Activated CD8-positive, alpha-beta memory T cell treated with anti-CD3 and anti-CD28 coated beads for 36 hours (primary cell): ENCODE data around the gene CEACAM5. TPM values are rescaled to one million over a fixed set of nuclear protein-coding genes. Genes with fewer than 3 reads are reported as not detected.

Source experiments
- CTCF ChIA-PET: fragments of 350-600 bp; sonication (Branson Sonifier 250); formaldehyde crosslinking; loops from one replicate; lab custom pipeline; 2021; ENCODE audit warnings: antibody characterized with exemption; lab: Charles Lee
- POLR2A ChIA-PET: fragments of 350-600 bp; sonication (Branson Sonifier 250); formaldehyde crosslinking; loops from one replicate; lab custom pipeline; 2021; ENCODE audit warnings: antibody characterized with exemption; lab: Charles Lee
- total RNA-seq, 2 experiments: library from RNA; stranded (reverse); gene quantifications; one replicate each; pipeline ENCODE4 v1.2.3, GENCODE V29; 2021

CEACAM5 gene
- not detected for total RNA-seq

DNA sequence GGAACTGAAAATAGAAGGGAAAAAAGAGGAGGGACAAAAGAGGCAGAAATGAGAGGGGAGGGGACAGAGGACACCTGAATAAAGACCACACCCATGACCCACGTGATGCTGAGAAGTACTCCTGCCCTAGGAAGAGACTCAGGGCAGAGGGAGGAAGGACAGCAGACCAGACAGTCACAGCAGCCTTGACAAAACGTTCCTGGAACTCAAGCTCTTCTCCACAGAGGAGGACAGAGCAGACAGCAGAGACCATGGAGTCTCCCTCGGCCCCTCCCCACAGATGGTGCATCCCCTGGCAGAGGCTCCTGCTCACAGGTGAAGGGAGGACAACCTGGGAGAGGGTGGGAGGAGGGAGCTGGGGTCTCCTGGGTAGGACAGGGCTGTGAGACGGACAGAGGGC lies at the start of gene CEACAM5:
Gene CEACAM5, plus strand, starts transcription at position 146 of the 400 bp plus-strand sequence. Its CDS starts 106 bp downstream, at position 252.
- ChIA-PET CTCF (no interaction called here), POLR2A (no interaction called here)

DNA sequence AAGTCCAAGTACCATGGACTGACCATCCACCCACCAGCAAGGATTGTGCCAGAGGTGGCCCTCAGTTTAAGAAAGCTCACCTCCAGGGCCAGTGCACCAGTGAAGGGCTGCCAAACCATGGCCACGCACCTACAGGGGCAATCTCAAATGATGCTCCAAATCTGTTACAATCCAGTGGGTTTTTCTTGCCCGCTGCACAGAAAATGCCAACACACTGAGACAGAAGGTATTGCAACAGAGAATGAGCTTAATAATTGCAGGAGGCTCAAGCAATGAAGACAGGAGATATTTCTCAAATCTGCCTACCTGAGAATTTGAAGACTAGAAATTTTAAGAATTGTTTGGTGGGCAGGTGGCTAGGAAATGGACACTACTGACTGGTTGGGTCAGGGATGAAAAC lies 42.4 kb upstream of the CEACAM5 start:
- ChIA-PET POLR2A (no interaction called here), CTCF (no interaction called here)

DNA sequence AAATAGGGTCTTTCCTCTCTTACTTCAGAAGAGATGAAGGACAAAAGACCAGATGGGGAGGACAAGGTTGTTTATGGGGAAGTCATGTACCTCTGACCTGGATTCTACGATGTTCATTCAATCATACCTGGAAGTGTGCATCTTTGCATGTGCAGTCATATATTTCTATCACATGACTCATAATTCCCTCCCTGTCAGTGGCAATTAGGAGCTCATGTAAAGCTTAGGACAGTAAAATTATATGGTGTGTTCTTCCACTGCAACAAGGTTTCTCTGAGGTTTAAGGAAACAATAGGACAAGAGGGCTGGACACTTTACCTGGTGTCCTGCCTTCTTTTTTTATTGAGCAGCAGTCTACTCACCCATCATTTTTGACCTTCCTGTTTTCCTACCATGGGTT lies 40.1 kb upstream of the CEACAM5 start:
- ChIA-PET POLR2A (no interaction called here), CTCF (no interaction called here)

DNA sequence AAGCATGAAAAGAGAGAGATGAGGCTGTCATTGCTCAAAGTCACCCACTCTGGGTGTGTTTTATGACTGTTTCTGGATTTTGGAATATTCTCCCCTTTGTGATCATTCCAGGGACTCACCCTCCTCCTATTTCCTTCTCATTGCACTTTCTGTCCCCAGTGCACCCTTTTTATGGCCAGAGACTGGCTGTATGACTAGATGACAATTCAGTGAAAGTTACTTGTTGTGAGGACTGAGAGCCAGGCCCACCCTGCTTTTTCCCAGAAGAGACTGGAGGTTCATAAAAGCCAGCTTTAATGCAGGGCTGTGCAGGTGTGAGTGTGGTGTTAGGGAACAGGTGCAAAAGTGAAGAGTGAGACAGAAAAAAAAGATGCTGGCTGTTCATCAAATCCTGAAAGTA lies 37.7 kb upstream of the CEACAM5 start:
- ChIA-PET CTCF (no interaction called here), POLR2A (no interaction called here)

DNA sequence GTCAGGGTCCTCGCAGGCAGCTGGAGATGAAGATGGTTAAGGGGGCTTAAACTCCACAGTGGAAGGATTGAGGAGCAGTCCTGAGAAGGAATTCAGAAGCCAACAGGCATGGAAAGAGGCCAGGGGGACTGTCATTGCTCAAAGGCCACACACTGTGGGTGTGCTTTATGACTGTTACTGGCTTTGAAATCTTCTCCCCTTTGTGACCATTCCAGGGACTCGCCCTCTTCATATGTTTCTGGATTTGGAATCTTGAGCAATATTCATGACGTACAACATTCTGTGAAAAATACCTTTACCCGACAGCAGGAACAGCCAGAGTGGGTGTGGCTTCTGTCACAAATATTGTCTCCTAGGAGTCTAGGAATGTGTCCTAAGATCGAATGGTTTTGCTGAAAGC lies 36.9 kb upstream of the CEACAM5 start:
- ChIA-PET POLR2A (no interaction called here), CTCF (no interaction called here)

DNA sequence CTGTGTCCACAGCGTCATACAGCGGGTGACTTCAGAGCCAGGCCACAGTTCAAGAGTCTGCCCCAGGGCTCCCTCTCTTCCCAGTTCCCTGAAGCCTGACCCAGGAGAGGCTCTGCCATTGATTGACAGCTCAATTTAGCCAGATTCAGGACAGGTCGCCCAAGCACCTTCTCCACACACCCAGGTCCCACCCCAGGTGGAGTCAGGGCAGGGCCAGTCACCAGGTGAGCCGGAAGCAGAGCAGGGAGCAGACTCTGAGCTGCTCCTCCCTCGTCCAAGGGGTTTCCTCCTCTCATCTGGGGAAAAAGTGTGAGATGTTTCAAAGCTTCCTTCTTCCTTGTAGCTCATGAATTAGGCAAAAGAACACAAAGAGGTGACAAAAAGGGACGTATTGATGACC lies 26.0 kb upstream of the CEACAM5 start:
- ChIA-PET CTCF (interaction anchor here (0.8 kb wide), 1 partner anchor 274 kb away, joined by 3 read pairs; no protein-coding TSS in a partner anchor), POLR2A (no interaction called here)

DNA sequence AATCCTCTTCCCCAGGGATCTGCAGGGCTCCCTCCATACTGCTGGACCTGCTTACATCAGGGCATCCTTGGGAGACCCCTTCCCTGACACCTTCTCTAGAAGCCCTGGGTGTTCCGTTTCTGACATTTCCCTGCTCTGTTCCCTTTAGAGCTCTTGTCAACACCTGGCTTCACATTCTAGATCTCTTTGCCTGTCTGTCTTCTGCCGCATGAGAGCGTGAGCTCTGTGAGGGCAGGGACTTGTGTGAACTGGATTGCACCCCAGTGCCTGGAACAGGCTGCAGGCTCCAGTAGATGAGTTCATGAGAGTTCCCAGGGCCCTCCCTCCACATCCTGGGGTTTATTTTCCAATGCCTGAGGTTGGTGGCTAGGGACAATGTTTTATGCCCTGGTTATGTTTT lies 21.0 kb upstream of the CEACAM5 start:
- CTCF ChIA-PET = no interaction called here

DNA sequence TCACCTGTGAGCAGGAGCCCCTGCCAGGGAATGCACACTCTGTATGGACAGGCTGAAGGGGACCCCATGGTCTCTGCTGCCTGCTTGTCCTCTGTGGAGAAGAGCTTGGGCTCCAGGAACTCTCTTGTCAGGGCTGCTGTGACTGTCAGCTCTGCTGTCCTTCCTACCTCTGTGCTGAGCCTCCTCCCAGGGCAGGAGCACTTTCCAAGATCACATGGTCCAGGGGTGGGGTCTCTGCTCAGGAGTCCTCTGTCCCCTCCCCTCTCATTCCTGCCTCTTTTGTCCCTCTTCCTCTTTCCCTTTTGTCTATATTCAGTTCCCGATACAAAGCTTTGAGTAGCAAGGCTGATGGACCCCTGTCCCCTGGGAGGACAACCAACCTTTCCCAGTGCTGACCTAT lies 20.3 kb upstream of the CEACAM5 start, which contains the start of gene CEACAM7:
Gene CEACAM7, minus strand, starts transcription at position 173 of the 400 bp plus-strand sequence. Its CDS starts 105 bp downstream, at position 68.
- ChIA-PET CTCF (no interaction called here), POLR2A (no interaction called here)

More for the DNA sequence above, 21.0 kb upstream of the CEACAM5 start:
- POLR2A ChIA-PET = interaction anchor here (0.6 kb wide), 1 partner anchor 141 kb away, joined by 4 read pairs; no protein-coding TSS in a partner anchor

DNA sequence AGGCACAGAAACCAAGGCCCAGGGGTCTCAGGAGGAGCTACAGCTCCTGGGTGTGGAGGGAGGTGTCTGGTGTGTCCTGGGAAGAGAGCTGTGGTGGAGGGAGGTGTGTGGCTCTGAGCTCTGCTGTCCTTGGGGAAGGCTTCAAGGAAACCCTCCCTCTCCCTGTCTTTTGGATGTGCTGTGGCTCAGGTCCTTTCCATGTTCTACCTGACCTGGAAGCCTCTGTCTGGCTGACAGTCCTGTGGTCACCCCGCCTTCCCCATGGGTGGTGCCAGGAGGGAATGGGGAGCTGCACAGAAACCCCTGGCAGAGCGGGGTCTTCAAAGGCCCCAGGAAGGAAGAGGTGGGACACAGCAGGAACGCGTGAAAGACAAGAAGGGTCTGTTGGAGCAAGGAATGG lies 19.7 kb upstream of the CEACAM5 start:
- POLR2A ChIA-PET = no interaction called here
- CTCF ChIA-PET = no interaction called here

DNA sequence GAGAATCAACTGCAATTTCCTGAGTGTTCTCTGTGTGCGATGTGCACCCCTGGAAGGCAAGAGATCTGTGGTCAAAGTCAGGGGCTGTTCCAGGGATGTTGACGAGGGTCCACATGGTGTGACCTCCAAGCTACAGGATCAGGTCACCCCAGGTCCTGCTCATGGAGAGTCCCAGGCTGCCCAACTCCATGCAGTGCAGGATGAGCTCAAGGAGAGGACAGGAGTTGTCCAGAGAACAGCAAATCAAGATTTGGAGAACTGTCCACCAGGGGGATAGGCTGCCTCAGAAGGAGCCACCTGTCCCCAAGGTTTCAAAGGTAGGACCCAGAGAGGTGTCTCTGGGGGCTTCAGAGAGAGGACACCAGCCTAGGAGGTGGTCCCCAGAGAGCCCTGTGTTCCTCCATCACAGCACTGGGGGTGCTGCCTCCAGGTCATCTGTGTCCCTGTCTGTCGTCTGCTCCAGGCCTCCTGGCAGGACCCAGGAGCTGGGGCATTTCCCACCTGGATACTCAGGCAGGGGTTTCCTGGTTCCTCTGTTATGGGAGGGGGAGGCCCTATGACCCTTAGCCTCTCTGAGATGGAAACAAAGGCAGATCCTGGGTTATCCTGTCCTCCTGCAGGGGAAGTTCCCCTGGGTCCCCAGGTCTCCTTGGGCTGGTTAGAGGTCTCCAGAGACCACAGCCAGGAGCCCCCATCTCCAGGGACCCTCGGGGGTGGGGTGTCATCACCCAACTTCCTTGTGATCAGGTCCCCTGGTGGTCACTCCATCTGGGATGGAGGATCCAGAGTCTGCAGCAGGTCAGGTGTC lies 18.2 kb upstream of the CEACAM5 start:
- ChIA-PET POLR2A (no interaction called here), CTCF (interaction anchor here (1.2 to 2.8 kb wide), 3 partner anchors 23 to 52 kb away, joined by 3 to 8 read pairs (median 3); no protein-coding TSS in a partner anchor)

DNA sequence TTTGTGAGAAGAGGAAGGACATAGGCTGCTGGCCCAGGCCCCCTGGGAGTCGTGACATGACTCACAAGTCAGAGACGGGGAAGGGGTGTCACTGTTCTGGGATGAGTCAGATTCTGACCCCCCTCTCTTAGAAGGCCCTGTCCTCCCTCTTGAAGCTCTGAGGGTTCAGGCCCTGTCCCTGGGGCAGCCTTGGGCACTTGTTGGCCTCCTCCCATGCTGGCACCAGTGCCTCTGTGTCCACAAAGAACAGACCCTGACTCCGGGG lies 17.7 kb upstream of the CEACAM5 start:
- ChIA-PET POLR2A (no interaction called here), CTCF (interaction anchor here (1.2 to 2.8 kb wide), 4 partner anchors 23 to 159 kb away, joined by 3 to 8 read pairs (median 4); no protein-coding TSS in a partner anchor)

DNA sequence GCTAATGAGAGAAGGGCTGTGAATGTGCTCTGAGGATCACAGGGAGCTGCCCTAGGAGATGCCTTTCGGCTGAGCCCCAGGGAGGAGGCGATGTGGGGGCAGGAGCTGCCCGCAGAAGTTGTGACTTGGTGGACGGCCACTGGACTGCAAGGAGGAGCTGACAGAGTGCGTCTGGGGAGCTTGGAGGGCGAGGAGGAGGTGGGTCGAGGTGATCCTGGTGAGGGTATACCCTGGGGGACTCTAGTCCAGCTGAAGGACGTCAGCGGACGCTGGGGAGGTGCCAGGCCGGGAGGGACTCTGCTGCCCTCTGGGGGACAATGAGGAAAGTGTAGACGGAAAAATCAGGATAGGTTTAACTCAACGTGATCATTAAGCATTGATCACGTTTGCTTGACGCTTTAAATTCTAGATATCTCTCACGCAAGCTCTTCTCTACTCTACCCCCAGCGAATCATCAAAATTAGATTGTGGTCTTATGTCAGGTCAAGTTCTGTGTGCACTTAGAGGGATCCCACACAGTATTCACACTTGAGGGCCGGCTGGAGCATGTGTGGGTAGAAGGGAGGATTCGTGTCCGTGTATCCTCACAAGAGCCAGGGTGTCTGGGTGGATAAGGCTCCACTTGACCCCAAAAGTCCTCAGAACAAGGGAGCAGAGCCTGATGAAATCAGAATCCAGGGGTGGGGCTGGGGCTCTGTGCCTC lies 17.0 kb upstream of the CEACAM5 start:
- POLR2A ChIA-PET = no interaction called here
- CTCF ChIA-PET = interaction anchor here (1.2 to 2.8 kb wide), 3 partner anchors 50 to 158 kb away, joined by 3 to 8 read pairs (median 4); no protein-coding TSS in a partner anchor

DNA sequence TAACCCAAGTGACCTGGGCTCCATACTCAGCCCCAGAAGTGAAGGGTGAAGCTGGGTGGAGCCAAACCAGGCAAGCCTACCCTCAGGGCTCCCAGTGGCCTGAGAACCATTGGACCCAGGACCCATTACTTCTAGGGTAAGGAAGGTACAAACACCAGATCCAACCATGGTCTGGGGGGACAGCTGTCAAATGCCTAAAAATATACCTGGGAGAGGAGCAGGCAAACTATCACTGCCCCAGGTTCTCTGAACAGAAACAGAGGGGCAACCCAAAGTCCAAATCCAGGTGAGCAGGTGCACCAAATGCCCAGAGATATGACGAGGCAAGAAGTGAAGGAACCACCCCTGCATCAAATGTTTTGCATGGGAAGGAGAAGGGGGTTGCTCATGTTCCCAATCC lies 14.2 kb upstream of the CEACAM5 start:
- ChIA-PET CTCF (no interaction called here), POLR2A (no interaction called here)

DNA sequence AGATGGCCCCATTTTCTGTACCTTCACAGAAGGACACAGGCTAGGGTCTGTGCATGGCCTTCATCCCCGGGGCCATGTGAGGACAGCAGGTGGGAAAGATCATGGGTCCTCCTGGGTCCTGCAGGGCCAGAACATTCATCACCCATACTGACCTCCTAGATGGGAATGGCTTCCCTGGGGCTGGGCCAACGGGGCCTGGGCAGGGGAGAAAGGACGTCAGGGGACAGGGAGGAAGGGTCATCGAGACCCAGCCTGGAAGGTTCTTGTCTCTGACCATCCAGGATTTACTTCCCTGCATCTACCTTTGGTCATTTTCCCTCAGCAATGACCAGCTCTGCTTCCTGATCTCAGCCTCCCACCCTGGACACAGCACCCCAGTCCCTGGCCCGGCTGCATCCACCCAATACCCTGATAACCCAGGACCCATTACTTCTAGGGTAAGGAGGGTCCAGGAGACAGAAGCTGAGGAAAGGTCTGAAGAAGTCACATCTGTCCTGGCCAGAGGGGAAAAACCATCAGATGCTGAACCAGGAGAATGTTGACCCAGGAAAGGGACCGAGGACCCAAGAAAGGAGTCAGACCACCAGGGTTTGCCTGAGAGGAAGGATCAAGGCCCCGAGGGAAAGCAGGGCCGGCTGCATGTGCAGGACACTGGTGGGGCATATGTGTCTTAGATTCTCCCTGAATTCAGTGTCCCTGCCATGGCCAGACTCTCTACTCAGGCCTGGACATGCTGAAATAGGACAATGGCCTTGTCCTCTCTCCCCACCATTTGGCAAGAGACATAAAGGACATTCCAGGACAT lies 13.4 kb upstream of the CEACAM5 start:
- ChIA-PET POLR2A (no interaction called here), CTCF (no interaction called here)

DNA sequence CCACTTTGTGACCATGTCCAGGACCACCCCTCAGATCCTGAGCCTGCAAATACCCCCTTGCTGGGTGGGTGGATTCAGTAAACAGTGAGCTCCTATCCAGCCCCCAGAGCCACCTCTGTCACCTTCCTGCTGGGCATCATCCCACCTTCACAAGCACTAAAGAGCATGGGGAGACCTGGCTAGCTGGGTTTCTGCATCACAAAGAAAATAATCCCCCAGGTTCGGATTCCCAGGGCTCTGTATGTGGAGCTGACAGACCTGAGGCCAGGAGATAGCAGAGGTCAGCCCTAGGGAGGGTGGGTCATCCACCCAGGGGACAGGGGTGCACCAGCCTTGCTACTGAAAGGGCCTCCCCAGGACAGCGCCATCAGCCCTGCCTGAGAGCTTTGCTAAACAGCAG lies 12.7 kb upstream of the CEACAM5 start:
- CTCF ChIA-PET = no interaction called here
- POLR2A ChIA-PET = no interaction called here

DNA sequence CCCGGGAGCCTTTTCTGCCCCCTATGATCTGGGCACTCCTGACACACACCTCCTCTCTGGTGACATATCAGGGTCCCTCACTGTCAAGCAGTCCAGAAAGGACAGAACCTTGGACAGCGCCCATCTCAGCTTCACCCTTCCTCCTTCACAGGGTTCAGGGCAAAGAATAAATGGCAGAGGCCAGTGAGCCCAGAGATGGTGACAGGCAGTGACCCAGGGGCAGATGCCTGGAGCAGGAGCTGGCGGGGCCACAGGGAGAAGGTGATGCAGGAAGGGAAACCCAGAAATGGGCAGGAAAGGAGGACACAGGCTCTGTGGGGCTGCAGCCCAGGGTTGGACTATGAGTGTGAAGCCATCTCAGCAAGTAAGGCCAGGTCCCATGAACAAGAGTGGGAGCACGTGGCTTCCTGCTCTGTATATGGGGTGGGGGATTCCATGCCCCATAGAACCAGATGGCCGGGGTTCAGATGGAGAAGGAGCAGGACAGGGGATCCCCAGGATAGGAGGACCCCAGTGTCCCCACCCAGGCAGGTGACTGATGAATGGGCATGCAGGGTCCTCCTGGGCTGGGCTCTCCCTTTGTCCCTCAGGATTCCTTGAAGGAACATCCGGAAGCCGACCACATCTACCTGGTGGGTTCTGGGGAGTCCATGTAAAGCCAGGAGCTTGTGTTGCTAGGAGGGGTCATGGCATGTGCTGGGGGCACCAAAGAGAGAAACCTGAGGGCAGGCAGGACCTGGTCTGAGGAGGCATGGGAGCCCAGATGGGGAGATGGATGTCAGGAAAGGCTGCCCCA lies 11.8 kb upstream of the CEACAM5 start:
- ChIA-PET POLR2A (no interaction called here), CTCF (interaction anchor here (1.4 kb wide), 1 partner anchor 10 kb away, joined by 4 read pairs; no protein-coding TSS in a partner anchor)

DNA sequence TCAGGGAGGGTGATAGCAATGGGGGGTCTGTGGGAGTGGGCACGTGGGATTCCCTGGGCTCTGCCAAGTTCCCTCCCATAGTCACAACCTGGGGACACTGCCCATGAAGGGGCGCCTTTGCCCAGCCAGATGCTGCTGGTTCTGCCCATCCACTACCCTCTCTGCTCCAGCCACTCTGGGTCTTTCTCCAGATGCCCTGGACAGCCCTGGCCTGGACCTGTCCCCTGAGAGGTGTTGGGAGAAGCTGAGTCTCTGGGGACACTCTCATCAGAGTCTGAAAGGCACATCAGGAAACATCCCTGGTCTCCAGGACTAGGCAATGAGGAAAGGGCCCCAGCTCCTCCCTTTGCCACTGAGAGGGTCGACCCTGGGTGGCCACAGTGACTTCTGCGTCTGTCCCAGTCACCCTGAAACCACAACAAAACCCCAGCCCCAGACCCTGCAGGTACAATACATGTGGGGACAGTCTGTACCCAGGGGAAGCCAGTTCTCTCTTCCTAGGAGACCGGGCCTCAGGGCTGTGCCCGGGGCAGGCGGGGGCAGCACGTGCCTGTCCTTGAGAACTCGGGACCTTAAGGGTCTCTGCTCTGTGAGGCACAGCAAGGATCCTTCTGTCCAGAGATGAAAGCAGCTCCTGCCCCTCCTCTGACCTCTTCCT lies 11.1 kb upstream of the CEACAM5 start:
- ChIA-PET POLR2A (no interaction called here), CTCF (interaction anchor here (1.4 kb wide), 1 partner anchor 10 kb away, joined by 4 read pairs; no protein-coding TSS in a partner anchor)

DNA sequence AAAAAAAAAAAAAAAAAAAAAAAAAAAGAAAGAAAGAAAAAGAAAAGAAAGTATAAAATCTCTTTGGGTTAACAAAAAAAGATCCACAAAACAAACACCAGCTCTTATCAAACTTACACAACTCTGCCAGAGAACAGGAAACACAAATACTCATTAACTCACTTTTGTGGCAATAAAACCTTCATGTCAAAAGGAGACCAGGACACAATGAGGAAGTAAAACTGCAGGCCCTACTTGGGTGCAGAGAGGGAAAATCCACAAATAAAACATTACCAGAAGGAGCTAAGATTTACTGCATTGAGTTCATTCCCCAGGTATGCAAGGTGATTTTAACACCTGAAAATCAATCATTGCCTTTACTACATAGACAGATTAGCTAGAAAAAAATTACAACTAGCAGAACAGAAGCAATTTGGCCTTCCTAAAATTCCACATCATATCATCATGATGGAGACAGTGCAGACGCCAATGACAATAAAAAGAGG lies 9.6 kb upstream of the CEACAM5 start:
- CTCF ChIA-PET = interaction anchor here (0.8 to 1.3 kb wide), 3 partner anchors 40 to 57 kb away, joined by 3 to 4 read pairs (median 3); no protein-coding TSS in a partner anchor
- POLR2A ChIA-PET = no interaction called here
